Dedifferentiated amniotic fluid mesenchymal stem cell (primary cell): Measurements from ENCODE around the gene CBY2.

Experiments
- DNase-seq: peaks from one replicate; pipeline ENCODE4 v3.0.0-alpha.2; 2016; ENCODE audit errors: extremely low spot score

Gene CBY2

DNA sequence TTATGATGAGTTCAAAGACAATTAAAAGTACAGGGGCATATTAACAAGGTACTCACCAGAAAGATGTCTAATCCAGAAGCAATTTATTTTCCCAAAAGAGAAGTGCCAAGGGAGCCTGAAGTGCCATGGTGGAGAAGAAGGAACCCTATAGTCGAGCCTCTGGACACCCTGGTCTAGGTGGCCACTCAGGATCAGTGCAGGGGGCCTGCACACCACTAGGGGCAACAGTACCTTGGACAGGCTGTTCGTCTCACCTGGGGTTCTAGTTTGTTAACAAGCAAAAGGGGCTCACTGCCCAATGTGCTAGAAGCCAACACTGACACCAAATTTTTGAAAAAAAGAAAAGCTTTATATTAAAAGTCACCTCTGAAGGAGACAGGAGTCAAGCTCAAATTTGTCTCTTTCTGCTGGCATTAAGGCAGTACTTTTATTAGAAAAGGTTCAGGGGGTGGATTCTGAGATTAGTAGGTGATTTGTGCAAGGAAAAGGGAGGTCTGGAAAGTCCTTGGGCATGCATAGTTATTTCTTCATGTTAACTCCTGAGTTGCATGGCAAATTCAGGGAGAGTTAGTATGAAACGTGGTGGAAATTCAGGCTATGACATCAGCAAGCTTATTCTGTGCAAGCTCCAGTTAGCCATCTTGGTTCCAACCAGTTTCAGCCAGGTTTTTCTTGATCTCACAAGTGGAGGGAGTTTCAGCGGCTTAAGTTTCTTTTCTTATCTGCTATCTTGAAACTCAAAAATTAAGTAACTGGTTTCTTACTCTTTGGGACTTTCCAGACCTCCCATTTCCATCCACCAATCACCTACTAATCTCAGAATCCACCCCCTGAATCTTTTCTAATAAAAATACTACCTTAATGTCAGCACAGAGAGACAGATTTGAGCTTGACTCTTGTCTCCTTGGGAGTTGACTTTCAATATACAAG, 884 bp upstream of the CBY2 start:
- DNase-seq: no peak

GRCh38 chr13:45702869-45703391, 810 bp downstream of the CBY2 start:
- no peak for DNase-seq

DNA sequence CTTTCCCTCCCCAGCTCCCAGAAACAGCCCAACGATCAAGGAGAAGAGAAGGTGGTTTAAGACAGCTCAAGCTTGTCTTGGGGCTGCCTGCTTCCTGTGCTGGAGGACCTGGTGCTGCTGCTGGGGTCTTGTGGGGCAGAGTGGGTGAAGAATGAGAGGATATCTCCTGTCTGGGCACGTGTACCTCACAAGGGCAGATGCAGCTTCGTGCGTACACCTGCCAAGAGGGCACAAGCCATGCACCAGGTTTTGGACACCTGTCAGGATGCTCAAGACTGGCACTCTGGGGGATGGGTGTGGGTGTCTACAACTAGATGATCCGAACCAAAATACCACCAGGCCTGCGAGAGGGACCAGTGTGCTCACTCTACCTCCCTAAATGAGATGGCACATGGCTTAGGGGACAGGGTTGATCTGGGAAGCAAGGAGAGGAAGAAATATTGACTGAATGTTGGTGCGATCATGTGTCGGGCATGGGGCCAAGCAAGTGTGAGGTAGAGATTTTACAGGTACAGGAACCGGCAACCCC, 2.2 kb downstream of the CBY2 start:
- DNase-seq: no peak

DNA sequence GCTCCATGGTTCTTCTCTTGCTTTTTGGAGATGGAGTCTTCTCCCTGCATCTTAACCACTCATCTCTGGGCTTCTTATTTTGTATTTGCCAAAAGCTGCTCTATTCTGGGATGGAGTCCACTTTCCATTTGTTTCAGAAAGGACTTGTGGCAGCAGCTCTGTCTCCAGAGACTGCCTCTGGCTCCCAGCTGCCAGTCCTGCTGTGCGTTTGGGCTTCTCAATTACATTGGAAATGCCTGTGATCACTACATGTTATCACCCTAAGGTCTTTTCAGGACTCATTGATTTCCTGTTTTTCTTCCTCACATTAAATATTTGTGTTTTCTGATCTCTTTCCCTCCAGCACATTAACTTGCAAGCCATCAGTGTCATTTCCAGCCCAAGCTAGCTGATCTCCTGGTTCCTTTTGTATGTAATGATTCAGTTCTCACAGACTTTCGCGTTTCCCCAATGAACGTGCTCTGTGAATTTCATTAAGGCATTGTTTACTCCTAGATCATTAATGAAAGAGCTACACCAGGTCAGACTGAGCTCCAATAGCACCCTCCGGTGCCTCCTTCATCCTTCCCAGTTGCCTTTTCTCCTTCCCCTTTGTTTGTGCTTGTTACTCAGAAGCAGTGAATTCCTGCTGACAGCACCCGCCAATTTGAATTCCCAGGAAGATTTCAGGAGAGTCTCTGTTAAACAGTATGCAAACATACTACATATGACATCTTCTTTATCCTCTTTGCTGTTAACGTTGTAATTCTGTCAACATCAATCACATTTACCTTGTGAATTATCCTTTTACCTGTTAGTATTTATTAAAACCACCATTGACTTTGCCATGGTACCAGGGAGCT, 3.0 kb downstream of the CBY2 start:
- no peak for DNase-seq

DNA sequence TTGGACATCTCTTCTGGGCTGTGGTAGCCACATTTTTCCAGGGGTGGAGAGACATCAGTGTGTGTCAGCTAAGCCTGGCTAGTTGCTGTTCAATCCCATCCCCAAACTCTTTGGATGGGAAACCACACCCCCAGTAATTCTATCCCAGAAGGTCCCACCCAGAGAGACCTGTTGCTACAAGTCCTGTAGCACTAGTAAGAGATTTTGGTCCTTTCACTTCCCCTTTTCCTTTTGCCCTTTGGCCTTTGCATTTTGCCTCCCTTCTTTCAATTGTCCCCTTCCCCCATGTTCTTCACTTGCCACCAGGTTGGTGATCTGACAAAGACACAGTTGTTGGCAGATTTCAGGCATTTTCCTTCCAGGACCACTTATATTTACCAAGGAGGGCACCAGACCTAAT, 3.8 kb downstream of the CBY2 start:
- DNase-seq: no peak

DNA sequence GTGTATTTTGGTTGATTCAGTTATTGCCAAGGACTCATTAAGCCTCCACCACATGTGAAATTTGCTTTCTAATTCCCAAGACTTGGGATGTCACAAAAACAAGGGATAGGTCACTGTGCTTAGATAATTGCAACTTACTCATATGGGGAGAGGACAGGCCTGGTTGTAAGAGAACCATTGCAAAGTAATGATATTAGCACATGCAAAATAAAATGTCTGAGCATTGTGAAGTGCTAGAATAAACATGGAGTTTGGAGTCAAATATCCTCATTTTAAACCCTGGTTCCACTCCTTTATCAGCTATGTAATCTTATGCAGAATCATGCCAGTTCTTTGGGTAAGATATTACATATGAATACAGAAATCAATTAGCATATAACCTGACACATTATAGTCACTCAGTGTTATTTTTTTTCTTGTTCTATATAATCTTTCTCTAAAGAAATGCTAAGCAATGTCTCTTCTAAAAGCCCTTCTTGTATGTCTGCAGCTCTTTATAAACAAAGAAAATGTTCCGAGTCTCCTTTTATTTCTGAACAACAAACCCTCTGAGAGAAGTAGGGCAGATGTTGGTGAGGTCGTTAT, 5.5 kb downstream of the CBY2 start:
- DNase-seq: no peak

- DNase-seq: no peak
Measured at GRCh38 chr13:45711951-45712350, 9.8 kb downstream of the CBY2 start.

- DNase-seq: no peak
Measured at GRCh38 chr13:45713106-45713690, 11.1 kb downstream of the CBY2 start.

GRCh38 chr13:45713721-45714120, 11.6 kb downstream of the CBY2 start:
- DNase-seq: no peak

DNA sequence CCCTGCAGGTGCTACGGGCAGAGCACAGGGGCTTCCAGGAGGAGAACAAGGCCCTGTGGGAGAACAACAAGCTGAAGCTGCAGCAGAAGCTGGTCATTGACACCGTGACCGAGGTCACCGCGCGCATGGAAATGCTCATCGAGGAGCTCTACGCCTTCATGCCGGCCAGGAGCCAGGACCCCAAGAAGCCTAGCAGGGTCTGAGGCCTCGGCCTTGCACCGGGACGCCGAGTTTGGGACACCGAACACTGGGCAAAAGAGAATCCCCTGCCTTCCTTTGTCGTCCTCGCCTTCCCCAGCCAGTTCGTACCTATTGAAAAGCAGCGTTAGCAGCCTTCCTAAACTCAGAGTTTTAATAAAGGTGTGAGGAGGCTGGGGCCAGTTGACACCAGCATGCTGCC, 12.1 kb downstream of the CBY2 start:
- DNase-seq: no peak

- DNase-seq: no peak
Measured at GRCh38 chr13:45715351-45715750, 13.2 kb downstream of the CBY2 start.

DNA sequence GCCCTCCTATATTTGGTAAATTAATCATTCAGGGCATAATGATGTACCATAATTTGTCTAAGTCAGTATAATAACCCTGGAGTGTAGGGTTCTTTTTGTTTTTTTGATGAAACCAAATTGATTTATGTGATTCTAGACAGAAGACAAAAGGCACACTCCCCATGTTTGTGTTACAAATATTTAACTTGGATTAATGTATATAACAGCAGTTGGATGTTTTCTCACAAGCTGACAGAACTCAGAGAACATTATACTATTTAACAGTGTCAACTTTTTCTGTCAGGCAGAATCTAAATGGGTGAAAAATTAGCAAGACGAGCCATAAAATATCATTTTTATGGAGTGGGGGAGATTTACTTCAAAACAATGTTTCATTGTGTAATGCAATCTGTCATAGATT, 15.2 kb downstream of the CBY2 start:
- no peak for DNase-seq

DNA sequence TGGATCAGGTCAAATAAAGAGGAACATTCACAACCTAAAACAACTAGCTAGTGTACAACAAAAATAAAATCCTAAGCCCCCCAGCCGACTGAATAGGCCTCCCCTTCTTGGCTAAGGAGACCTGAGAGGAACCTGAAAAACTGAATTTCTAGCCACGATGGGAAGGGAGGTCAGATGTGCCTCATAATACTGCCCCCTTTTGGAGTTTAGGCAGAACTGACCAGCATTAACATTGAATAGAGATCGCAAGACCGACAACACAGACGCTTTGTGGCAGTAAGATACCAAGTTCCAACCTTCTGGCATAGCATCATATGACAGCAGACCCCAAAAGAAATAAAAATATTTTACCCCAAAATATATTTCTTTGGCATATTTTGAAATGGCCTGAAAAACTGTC, 15.9 kb downstream of the CBY2 start:
- no peak for DNase-seq

GRCh38 chr13:45718992-45719391, 16.9 kb downstream of the CBY2 start:
- DNase-seq: no peak

DNA sequence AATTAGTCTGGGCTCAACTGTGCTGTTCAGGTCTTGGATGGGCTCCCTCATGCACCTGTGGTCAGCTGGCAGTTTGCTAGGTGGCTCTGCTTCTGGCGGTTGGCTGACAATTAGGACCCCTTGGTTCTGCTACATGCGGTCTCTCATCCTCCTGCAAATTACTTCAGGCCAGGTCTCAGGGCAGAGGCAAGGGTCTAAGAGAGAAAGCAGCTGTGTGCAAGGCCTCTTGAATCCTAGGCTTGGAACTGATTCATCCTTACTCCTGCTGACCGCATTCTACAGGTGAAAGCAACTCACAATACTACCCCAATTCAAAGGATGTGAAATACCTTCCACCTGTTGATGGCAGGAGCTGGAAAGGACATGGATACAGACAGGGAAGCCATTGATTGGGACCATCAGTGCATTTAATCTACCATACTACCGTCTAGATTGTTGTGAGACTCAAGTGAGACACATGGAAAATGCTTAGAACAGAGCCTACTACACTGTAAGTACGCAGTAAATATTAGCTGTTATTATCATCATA, 19.1 kb downstream of the CBY2 start:
- no peak for DNase-seq

DNA sequence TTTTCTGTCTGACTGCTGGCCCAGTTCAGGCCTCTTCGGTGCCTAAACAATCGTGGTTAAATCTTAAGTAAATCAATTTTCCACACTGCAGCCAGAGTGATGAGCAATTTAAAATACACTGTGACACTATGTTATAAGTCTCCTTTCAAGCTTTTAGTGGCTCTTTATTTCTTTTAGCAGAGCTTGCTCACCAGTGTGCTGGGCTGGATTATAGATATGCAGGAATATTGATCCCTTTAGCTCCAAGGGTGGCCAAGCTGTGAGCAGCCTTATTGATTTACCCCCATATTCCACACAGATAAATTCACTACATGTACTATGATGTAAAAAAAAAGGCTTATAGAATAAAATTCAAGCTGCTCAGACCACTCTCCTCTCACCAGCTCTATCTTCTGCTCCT, 21.7 kb downstream of the CBY2 start:
- DNase-seq: no peak

- DNase-seq: no peak
Measured at GRCh38 chr13:45728759-45729158, 26.6 kb downstream of the CBY2 start.

DNA sequence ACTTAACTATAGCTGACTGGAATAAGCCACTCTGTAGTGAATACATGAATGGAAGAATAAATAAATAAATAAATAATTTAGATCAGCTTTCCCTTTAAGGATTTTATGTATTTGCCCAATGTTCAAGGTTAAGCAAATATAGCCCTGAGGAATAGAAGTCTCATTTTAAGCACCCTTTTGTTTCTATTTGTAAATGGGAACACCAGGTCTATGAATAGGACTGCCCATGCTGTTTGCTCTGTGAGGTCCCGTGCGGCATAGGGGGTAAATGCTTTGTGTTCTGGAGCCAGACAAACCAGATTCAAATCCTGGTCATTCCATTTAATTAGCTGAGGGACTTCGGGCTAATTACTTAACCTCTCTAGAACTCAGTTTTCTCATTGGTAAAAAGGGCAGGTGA, 29.3 kb downstream of the CBY2 start:
- DNase-seq: no peak

- no peak for DNase-seq
Measured at GRCh38 chr13:45732916-45733315, 30.8 kb downstream of the CBY2 start.

DNA sequence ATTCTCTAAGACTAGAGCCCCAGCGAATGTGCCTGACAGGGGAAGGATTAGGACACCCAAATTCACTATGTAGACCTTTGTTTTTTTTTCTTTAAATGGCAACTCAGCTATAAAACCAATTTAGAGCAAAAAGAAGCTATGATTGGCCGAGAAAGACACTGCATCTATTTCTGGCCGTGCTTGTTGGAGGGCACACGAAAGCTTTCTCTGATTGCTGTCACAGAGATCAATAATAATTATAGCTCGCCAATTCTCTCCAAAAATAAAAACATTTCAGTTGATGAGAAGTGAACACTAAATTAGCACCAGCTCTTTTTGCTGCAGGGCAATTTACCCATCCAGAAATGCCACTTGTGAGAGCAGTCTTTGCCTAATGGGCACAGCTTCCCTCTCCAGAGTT, 31.2 kb downstream of the CBY2 start:
- no peak for DNase-seq

- DNase-seq: no peak
Measured at GRCh38 chr13:45737571-45738017, 35.5 kb downstream of the CBY2 start.
